Suprapubic skin (tissue), 4 donors: ENCODE measurements around the gene REG4.

ENCODE experiments used
- CTCF ChIP-seq, 2 donors: fragments of 200-600 bp in 1 of 2; fragments of 450-650 bp in 1 of 2; sonication (generic) in 1 of 2; IDR thresholded peaks; one replicate each; pipeline ENCODE4 v1.5.1; 2016 to 2019; ENCODE audit warnings: antibody characterized with exemption in 2 of 2, mild to moderate bottlenecking in 1 of 2, moderate library complexity in 1 of 2
- EP300 ChIP-seq: sonication (generic); formaldehyde crosslinking; IDR thresholded peaks from one replicate; pipeline ENCODE4 v1.6.1; 2017; ENCODE audit warnings: antibody characterized with exemption
- POLR2A ChIP-seq, 2 donors: fragments of 450-650 bp; IDR thresholded peaks; one replicate each; pipeline ENCODE4 v1.6.1; 2017; ENCODE audit warnings: antibody characterized with exemption in 2 of 2, mild to moderate bottlenecking in 2 of 2, moderate library complexity in 2 of 2
- POLR2AphosphoS5 ChIP-seq, 3 donors: sonication (generic); formaldehyde crosslinking; IDR thresholded peaks; one replicate each; pipeline ENCODE4 v1.6.1; 2017; ENCODE audit warnings: antibody characterized with exemption in 3 of 3

GRCh38 chr1:119758584-119758983 is 52.7 kb downstream of the REG4 start:
- TF ChIP-seq CTCF (IDR thresholded peaks at IDR 0.05) = no peak
- TF ChIP-seq EP300 = no peak
- no peak for TF ChIP-seq POLR2AphosphoS5 (IDR thresholded peaks at IDR 0.05)
- no peak for TF ChIP-seq POLR2A (IDR thresholded peaks at IDR 0.05)
